HepG2 (cell line): ENCODE data around the gene SASH1.

Experiments
- GATA4 ChIP-seq: sonication (generic); IDR thresholded peaks from 2 replicates; pipeline ENCODE4 v1.6.1; 2016; ENCODE audit warnings: antibody characterized with exemption, low read depth, borderline replicate concordance
- GATAD2A ChIP-seq: IDR thresholded peaks from 2 replicates; pipeline ENCODE4 v1.6.1; 2016
- NFIC ChIP-seq: IDR thresholded peaks from 2 replicates; pipeline ENCODE4 v1.6.1; 2012; ENCODE audit warnings: mild to moderate bottlenecking, low read length, inconsistent platforms
- NR3C1 ChIP-seq: sonication (generic); formaldehyde crosslinking; IDR thresholded peaks from 2 replicates; pipeline ENCODE4 v1.4.0; 2020; ENCODE audit warnings: missing genetic modification reagents
- POLR2AphosphoS5 ChIP-seq: IDR thresholded peaks from 2 replicates; pipeline ENCODE4 v1.6.1; 2012; ENCODE audit warnings: low read depth, low read length
- RAD21 ChIP-seq: fragments of 450-650 bp; formaldehyde crosslinking; IDR thresholded peaks from 2 replicates; pipeline ENCODE4 v1.5.0; 2020; ENCODE audit warnings: mild to moderate bottlenecking
- TARDBP ChIP-seq: sonication (generic); formaldehyde crosslinking; IDR thresholded peaks from 2 replicates; pipeline ENCODE4 v1.8.0; 2022; ENCODE audit warnings: mild to moderate bottlenecking, missing genetic modification reagents
- TF ChIP-seq, protein P1 (sequence below): sonication (generic); formaldehyde crosslinking; IDR thresholded peaks from 2 replicates; pipeline ENCODE4 v1.4.0; 2020; ENCODE audit warnings: mild to moderate bottlenecking, missing genetic modification reagents, borderline replicate concordance
- TF ChIP-seq, protein P2 (sequence below): sonication (generic); formaldehyde crosslinking; conservative IDR thresholded peaks from 2 replicates; pipeline ENCODE4 v1.4.0; 2020; ENCODE audit warnings: missing genetic modification reagents
- TF ChIP-seq, protein P3 (sequence below): sonication (generic); formaldehyde crosslinking; IDR thresholded peaks from 2 replicates; pipeline ENCODE4 v1.5.0; 2020; ENCODE audit warnings: mild to moderate bottlenecking, missing genetic modification reagents, moderate library complexity

DNA sequence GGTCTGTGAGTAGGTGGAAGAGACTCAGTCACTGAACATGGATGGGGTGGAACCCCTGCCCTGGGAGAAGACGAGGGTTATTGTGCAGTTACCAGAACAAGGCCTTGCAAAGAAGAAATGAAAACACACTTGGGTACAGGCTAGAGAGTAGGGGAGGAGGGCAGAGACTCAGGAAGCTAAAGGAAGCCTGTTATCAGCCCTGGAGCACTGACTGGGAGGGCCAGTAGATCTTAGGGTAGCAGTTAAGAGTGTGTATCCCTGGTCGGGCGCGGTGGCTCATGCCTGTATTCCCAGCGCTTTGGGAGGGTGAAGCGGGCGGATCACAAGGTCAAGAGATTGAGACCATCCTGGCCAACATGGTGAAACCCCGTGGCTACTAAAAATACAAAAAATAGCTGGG lies 74.4 kb downstream of the SASH1 start:
- TF ChIP-seq RAD21 (CRISPR knock-in tag): no peak
- TF ChIP-seq NR3C1 (CRISPR knock-in tag): no peak
- TF ChIP-seq, protein P1, sequence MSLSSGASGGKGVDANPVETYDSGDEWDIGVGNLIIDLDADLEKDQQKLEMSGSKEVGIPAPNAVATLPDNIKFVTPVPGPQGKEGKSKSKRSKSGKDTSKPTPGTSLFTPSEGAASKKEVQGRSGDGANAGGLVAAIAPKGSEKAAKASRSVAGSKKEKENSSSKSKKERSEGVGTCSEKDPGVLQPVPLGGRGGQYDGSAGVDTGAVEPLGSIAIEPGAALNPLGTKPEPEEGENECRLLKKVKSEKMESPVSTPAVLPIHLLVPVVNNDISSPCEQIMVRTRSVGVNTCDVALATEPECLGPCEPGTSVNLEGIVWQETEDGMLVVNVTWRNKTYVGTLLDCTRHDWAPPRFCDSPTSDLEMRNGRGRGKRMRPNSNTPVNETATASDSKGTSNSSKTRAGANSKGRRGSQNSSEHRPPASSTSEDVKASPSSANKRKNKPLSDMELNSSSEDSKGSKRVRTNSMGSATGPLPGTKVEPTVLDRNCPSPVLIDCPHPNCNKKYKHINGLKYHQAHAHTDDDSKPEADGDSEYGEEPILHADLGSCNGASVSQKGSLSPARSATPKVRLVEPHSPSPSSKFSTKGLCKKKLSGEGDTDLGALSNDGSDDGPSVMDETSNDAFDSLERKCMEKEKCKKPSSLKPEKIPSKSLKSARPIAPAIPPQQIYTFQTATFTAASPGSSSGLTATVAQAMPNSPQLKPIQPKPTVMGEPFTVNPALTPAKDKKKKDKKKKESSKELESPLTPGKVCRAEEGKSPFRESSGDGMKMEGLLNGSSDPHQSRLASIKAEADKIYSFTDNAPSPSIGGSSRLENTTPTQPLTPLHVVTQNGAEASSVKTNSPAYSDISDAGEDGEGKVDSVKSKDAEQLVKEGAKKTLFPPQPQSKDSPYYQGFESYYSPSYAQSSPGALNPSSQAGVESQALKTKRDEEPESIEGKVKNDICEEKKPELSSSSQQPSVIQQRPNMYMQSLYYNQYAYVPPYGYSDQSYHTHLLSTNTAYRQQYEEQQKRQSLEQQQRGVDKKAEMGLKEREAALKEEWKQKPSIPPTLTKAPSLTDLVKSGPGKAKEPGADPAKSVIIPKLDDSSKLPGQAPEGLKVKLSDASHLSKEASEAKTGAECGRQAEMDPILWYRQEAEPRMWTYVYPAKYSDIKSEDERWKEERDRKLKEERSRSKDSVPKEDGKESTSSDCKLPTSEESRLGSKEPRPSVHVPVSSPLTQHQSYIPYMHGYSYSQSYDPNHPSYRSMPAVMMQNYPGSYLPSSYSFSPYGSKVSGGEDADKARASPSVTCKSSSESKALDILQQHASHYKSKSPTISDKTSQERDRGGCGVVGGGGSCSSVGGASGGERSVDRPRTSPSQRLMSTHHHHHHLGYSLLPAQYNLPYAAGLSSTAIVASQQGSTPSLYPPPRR (CRISPR knock-in tag): no peak
- TF ChIP-seq GATAD2A (CRISPR knock-in tag): no peak
- TF ChIP-seq POLR2AphosphoS5: no peak
- no peak for TF ChIP-seq GATA4
- TF ChIP-seq NFIC: no peak
- TF ChIP-seq, protein P2, sequence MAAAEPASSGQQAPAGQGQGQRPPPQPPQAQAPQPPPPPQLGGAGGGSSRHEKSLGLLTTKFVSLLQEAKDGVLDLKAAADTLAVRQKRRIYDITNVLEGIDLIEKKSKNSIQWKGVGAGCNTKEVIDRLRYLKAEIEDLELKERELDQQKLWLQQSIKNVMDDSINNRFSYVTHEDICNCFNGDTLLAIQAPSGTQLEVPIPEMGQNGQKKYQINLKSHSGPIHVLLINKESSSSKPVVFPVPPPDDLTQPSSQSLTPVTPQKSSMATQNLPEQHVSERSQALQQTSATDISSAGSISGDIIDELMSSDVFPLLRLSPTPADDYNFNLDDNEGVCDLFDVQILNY (CRISPR knock-in tag): no peak
- TF ChIP-seq TARDBP (CRISPR knock-in tag): no peak
- TF ChIP-seq, protein P3, sequence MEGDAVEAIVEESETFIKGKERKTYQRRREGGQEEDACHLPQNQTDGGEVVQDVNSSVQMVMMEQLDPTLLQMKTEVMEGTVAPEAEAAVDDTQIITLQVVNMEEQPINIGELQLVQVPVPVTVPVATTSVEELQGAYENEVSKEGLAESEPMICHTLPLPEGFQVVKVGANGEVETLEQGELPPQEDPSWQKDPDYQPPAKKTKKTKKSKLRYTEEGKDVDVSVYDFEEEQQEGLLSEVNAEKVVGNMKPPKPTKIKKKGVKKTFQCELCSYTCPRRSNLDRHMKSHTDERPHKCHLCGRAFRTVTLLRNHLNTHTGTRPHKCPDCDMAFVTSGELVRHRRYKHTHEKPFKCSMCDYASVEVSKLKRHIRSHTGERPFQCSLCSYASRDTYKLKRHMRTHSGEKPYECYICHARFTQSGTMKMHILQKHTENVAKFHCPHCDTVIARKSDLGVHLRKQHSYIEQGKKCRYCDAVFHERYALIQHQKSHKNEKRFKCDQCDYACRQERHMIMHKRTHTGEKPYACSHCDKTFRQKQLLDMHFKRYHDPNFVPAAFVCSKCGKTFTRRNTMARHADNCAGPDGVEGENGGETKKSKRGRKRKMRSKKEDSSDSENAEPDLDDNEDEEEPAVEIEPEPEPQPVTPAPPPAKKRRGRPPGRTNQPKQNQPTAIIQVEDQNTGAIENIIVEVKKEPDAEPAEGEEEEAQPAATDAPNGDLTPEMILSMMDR (CRISPR knock-in tag): no peak
